Measurements from ENCODE around the gene MAGI1. TPM values are rescaled to one million over a fixed set of nuclear protein-coding genes. Genes with fewer than 3 reads are reported as not detected.

Gene MAGI1
- polyA plus RNA-seq, 3 donors, result 29.7 to 33.5 (median 30.7) TPM

GRCh38 chr3:66021731-66022131, 17.0 kb downstream of the MAGI1 start:
- DNase-seq (ENCODE audit: extremely low read depth in 1 of 11, low read depth in 9 of 11, low spot score in 4 of 11), result no peak

GRCh38 chr3:66019896-66020295, 18.8 kb downstream of the MAGI1 start:
- DNase-seq (ENCODE audit: extremely low read depth in 1 of 11, low read depth in 9 of 11, low spot score in 4 of 11), result no peak

GRCh38 chr3:66018057-66019033, 20.4 kb downstream of the MAGI1 start:
- no peak for DNase-seq (ENCODE audit: extremely low read depth in 1 of 11, low read depth in 9 of 11, low spot score in 4 of 11)

- DNase-seq (ENCODE audit: extremely low read depth in 1 of 11, low read depth in 9 of 11, low spot score in 4 of 11), result no peak
Measured at GRCh38 chr3:66017591-66017990, 21.1 kb downstream of the MAGI1 start.

- DNase-seq (ENCODE audit: extremely low read depth in 1 of 11, low read depth in 9 of 11, low spot score in 4 of 11), result no peak
Measured at GRCh38 chr3:66017084-66017483, 21.6 kb downstream of the MAGI1 start.

GRCh38 chr3:66015841-66016240, 22.9 kb downstream of the MAGI1 start:
- no peak for DNase-seq (ENCODE audit: extremely low read depth in 1 of 11, low read depth in 9 of 11, low spot score in 4 of 11)

GRCh38 chr3:66014651-66015050, 24.1 kb downstream of the MAGI1 start:
- DNase-seq (ENCODE audit: extremely low read depth in 1 of 11, low read depth in 9 of 11, low spot score in 4 of 11), result no peak

- DNase-seq (ENCODE audit: extremely low read depth in 1 of 11, low read depth in 9 of 11, low spot score in 4 of 11), result no peak
Measured at GRCh38 chr3:66014056-66014455, 24.7 kb downstream of the MAGI1 start.

GRCh38 chr3:66012711-66013110, 26.0 kb downstream of the MAGI1 start:
- no peak for DNase-seq (ENCODE audit: extremely low read depth in 1 of 11, low read depth in 9 of 11, low spot score in 4 of 11)

GRCh38 chr3:66010739-66011655, 27.7 kb downstream of the MAGI1 start:
- DNase-seq (ENCODE audit: extremely low read depth in 1 of 11, low read depth in 9 of 11, low spot score in 4 of 11), result no peak

- no peak for DNase-seq (ENCODE audit: extremely low read depth in 1 of 11, low read depth in 9 of 11, low spot score in 4 of 11)
Measured at GRCh38 chr3:66010348-66010738, 28.4 kb downstream of the MAGI1 start.

- no peak for DNase-seq (ENCODE audit: extremely low read depth in 1 of 11, low read depth in 9 of 11, low spot score in 4 of 11)
Measured at GRCh38 chr3:66004244-66004643, 34.5 kb downstream of the MAGI1 start.

- no peak for DNase-seq (ENCODE audit: extremely low read depth in 1 of 11, low read depth in 9 of 11, low spot score in 4 of 11)
Measured at GRCh38 chr3:66001626-66002025, 37.1 kb downstream of the MAGI1 start.

- no peak for DNase-seq (ENCODE audit: extremely low read depth in 1 of 11, low read depth in 9 of 11, low spot score in 4 of 11)
Measured at GRCh38 chr3:66000506-66000905, 38.2 kb downstream of the MAGI1 start.

GRCh38 chr3:65999606-66000005, 39.1 kb downstream of the MAGI1 start:
- DNase-seq (ENCODE audit: extremely low read depth in 1 of 11, low read depth in 9 of 11, low spot score in 4 of 11), result no peak

- DNase-seq (ENCODE audit: extremely low read depth in 1 of 11, low read depth in 9 of 11, low spot score in 4 of 11), result no peak
Measured at GRCh38 chr3:65996589-65996988, 42.1 kb downstream of the MAGI1 start.

- no peak for DNase-seq (ENCODE audit: extremely low read depth in 1 of 11, low read depth in 9 of 11, low spot score in 4 of 11)
Measured at GRCh38 chr3:65995515-65995914, 43.2 kb downstream of the MAGI1 start.

GRCh38 chr3:65995030-65995429, 43.7 kb downstream of the MAGI1 start:
- no peak for DNase-seq (ENCODE audit: extremely low read depth in 1 of 11, low read depth in 9 of 11, low spot score in 4 of 11)

GRCh38 chr3:65993134-65993900, 45.4 kb downstream of the MAGI1 start:
- no peak for DNase-seq (ENCODE audit: extremely low read depth in 1 of 11, low read depth in 9 of 11, low spot score in 4 of 11)
